H9 (cell line): Measurements from ENCODE around the gene PRF1. TPM values are rescaled to one million over a fixed set of nuclear protein-coding genes. Genes with fewer than 3 reads are reported as not detected.

Experiments
- DNase-seq: peaks from one replicate; pipeline ENCODE4 v3.0.0-alpha.2; 2017
- H2AFZ ChIP-seq: one replicate; pipeline ENCODE4 v1.6.1; 2013; ENCODE audit warnings: mild to moderate bottlenecking, low read length, control low read depth, moderate library complexity
- H2AK5ac ChIP-seq: 2 replicates; pipeline ENCODE4 v1.6.1; 2013; ENCODE audit warnings: low read length, control low read depth, mixed read lengths; ENCODE audit not compliant: insufficient read length
- H2BK120ac ChIP-seq: one replicate; pipeline ENCODE4 v1.6.1; 2013; ENCODE audit warnings: low read depth, mild to moderate bottlenecking, low read length, control low read depth, inconsistent platforms; ENCODE audit not compliant: poor library complexity, severe bottlenecking
- H2BK12ac ChIP-seq: 2 replicates; pipeline ENCODE4 v1.6.1; 2013; ENCODE audit warnings: low read length, control low read depth, mixed read lengths, low read depth; ENCODE audit not compliant: insufficient read length
- H2BK15ac ChIP-seq: 2 replicates; pipeline ENCODE4 v1.6.1; 2013; ENCODE audit warnings: low read depth, low read length, control low read depth
- H2BK20ac ChIP-seq: one replicate; pipeline ENCODE4 v1.6.1; 2013; ENCODE audit warnings: low read depth, mild to moderate bottlenecking, low read length, control low read depth, inconsistent platforms; ENCODE audit not compliant: poor library complexity, severe bottlenecking
- H2BK5ac ChIP-seq: 2 replicates; pipeline ENCODE4 v1.6.1; 2013; ENCODE audit warnings: low read length, control low read depth, mixed read lengths; ENCODE audit not compliant: insufficient read length
- H3K14ac ChIP-seq: 2 replicates; pipeline ENCODE4 v1.6.1; 2013; ENCODE audit warnings: low read length, control low read depth; ENCODE audit not compliant: insufficient read depth
- H3K18ac ChIP-seq: 2 replicates; pipeline ENCODE4 v1.6.1; 2013; ENCODE audit warnings: low read depth, mild to moderate bottlenecking, mixed read lengths, low read length, control low read depth; ENCODE audit not compliant: insufficient read length
- H3K23ac ChIP-seq: 2 replicates; pipeline ENCODE4 v1.6.1; 2013; ENCODE audit warnings: low read length, control low read depth, mixed read lengths, low read depth; ENCODE audit not compliant: insufficient read length
- H3K23me2 ChIP-seq: 2 replicates; pipeline ENCODE4 v1.6.1; 2013; ENCODE audit warnings: low read depth, mild to moderate bottlenecking, mixed read lengths, low read length, control low read depth; ENCODE audit not compliant: insufficient read length, poor library complexity, severe bottlenecking
- H3K27ac ChIP-seq: 2 replicates; pipeline ENCODE4 v1.5.1; 2013; ENCODE audit warnings: low read length, control low read depth, mixed read lengths, low read depth; ENCODE audit not compliant: insufficient read length
- H3K27me3 ChIP-seq: 2 replicates; pipeline ENCODE4 v1.6.1; 2013; ENCODE audit warnings: low read length, control low read depth, inconsistent platforms; ENCODE audit not compliant: insufficient read depth
- H3K4ac ChIP-seq: 2 replicates; pipeline ENCODE4 v1.6.1; 2013; ENCODE audit warnings: low read depth, mild to moderate bottlenecking, control low read depth, inconsistent platforms, low read length, moderate library complexity
- H3K4me1 ChIP-seq: 2 replicates; pipeline ENCODE4 v1.6.1; 2013; ENCODE audit warnings: low read length, control low read depth, inconsistent platforms; ENCODE audit not compliant: insufficient read depth
- H3K4me2 ChIP-seq: 2 replicates; pipeline ENCODE4 v1.6.1; 2013; ENCODE audit warnings: low read length, control low read depth, mixed read lengths; ENCODE audit not compliant: insufficient read length, insufficient read depth
- H3K56ac ChIP-seq: 2 replicates; pipeline ENCODE4 v1.6.1; 2013; ENCODE audit warnings: low read depth, mild to moderate bottlenecking, mixed read lengths, low read length, control low read depth; ENCODE audit not compliant: insufficient read length
- H3K79me1 ChIP-seq: 2 replicates; pipeline ENCODE4 v1.6.1; 2013; ENCODE audit warnings: low read depth, mild to moderate bottlenecking, moderate library complexity, low read length, control low read depth, inconsistent platforms; ENCODE audit not compliant: insufficient read depth, poor library complexity, severe bottlenecking
- H3K79me2 ChIP-seq: 2 replicates; pipeline ENCODE4 v1.6.1; 2013; ENCODE audit warnings: low read length, control low read depth, inconsistent platforms; ENCODE audit not compliant: insufficient read depth
- H3K9ac ChIP-seq: 2 replicates; pipeline ENCODE4 v1.6.1; 2013; ENCODE audit warnings: low read length, control low read depth, mixed read lengths; ENCODE audit not compliant: insufficient read length; ENCODE audit errors: extremely low read depth
- H3K9me3 ChIP-seq: one replicate; pipeline ENCODE4 v1.6.1; 2013; ENCODE audit warnings: low read depth, low read length, inconsistent platforms; ENCODE audit not compliant: control insufficient read depth
- H3T11ph ChIP-seq: one replicate; pipeline ENCODE4 v1.6.1; 2013; ENCODE audit warnings: mild to moderate bottlenecking, low read length, control low read depth, inconsistent platforms
- H4K20me1 ChIP-seq: one replicate; pipeline ENCODE4 v1.6.1; 2013; ENCODE audit not compliant: control insufficient read depth, insufficient read length, insufficient read depth
- H4K5ac ChIP-seq: 2 replicates; pipeline ENCODE4 v1.6.1; 2013; ENCODE audit warnings: low read depth, mild to moderate bottlenecking, mixed read lengths, low read length, control low read depth; ENCODE audit not compliant: insufficient read length
- H4K8ac ChIP-seq: replicated peaks from 2 replicates; pipeline ENCODE4 v1.6.1; 2013; ENCODE audit warnings: low read length, control low read depth, mixed read lengths, low read depth; ENCODE audit not compliant: insufficient read length
- H4K91ac ChIP-seq: 2 replicates; pipeline ENCODE4 v1.6.1; 2013; ENCODE audit warnings: low read depth, mild to moderate bottlenecking, moderate library complexity, mixed read lengths, low read length, control low read depth; ENCODE audit not compliant: insufficient read length
- H3K27ac Mint-ChIP-seq, 3 experiments: 2 replicates in 2 of 3; 3 replicates in 1 of 3; pipeline ENCODE4 v1.8.0; 2020 to 2021; ENCODE audit warnings: mixed read lengths in 3 of 3, mild to moderate bottlenecking in 1 of 3, moderate library complexity in 1 of 3
- H3K27me3 Mint-ChIP-seq: 2 replicates; pipeline ENCODE4 v1.8.0; 2021; ENCODE audit warnings: low read depth, mild to moderate bottlenecking, moderate library complexity, mixed read lengths
- H3K36me3 Mint-ChIP-seq, 3 experiments: 2 replicates in 2 of 3; 3 replicates in 1 of 3; pipeline ENCODE4 v1.8.0; 2020 to 2021; ENCODE audit warnings: low read depth in 3 of 3, mixed read lengths in 3 of 3; ENCODE audit not compliant: insufficient read depth in 1 of 3
- H3K4me1 Mint-ChIP-seq, 2 experiments: 2 replicates each; pipeline ENCODE4 v1.8.0; 2020; ENCODE audit warnings: mixed read lengths in 2 of 2
- H3K4me3 Mint-ChIP-seq, 2 experiments: 2 replicates in 1 of 2; 3 replicates in 1 of 2; pipeline ENCODE4 v1.8.0; 2020 to 2021; ENCODE audit warnings: mild to moderate bottlenecking in 2 of 2, mixed read lengths in 2 of 2, moderate library complexity in 1 of 2
- H3K9me3 Mint-ChIP-seq, 2 experiments: 2 replicates in 1 of 2; 3 replicates in 1 of 2; pipeline ENCODE4 v1.8.0; 2020; ENCODE audit warnings: mild to moderate bottlenecking in 2 of 2, mixed read lengths in 2 of 2, moderate library complexity in 1 of 2
- WGBS: extraction: QIAGEN DNeasy Blood & Tissue Kit; methylation state at CpG from one replicate; pipeline ENCODE4 v1.1.7; 2013; ENCODE audit warnings: missing lambda C conversion rate, low lambda C conversion rate, mixed read lengths; ENCODE audit not compliant: insufficient read length; ENCODE audit errors: extremely low coverage; 5-methylcytosine and 5-hydroxymethylcytosine counted together
- total RNA-seq: library from RNA; stranded (reverse); gene quantifications from 2 replicates; pipeline ENCODE4 v1.2.1, GENCODE V29; 2021
- TF ChIP-seq, protein P1 (sequence below): fragments of 200-600 bp; sonication (generic); conservative IDR thresholded peaks from 3 replicates; pipeline ENCODE4 v1.8.0; 2021; ENCODE audit warnings: antibody characterized with exemption, mild to moderate bottlenecking

The PRF1 gene
- total RNA-seq, 1 experiment from 2014 or later = not detected

DNA sequence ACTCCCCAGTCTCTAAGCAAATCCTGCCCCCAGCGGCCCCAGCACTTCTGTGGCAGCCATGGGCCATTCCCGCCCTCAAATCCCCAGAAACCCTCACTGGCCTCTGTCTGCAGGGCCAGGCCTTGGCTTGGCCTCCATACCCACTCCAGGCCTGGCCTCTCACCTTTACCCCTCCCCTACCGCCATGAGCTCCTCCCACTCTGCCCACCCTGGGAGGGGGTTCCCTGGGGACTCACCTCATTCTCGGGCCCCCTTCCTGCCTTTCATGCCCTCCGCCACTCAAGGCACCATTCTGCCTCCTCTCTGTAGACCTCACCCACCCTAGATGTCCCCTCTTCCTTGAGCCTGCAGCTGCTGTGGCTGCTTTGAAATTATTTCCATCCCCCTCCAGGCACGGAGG, 41.0 kb downstream of the PRF1 start:
- peaks cover 0 to 5% (median 0%) of the 10 kb centered on the region in 3 experiments; a peak in 4 of 7 replicates for H3K36me3 Mint-ChIP-seq
- Histone ChIP-seq H3K79me1 (no peaks in the 10 kb centered on the region), H2BK5ac (no peak overlapping the region), H3K9ac (no peak overlapping the region), H3K56ac (no peak overlapping the region), H2BK20ac (no peak overlapping the region), H4K5ac (no peak overlapping the region), H4K8ac (no peak overlapping the region), H4K91ac (no peak overlapping the region), H3T11ph (no peak overlapping the region), H3K18ac (no peak overlapping the region), H3K14ac (no peak overlapping the region), H2BK120ac (no peak overlapping the region), H3K23ac (no peak overlapping the region), H3K9me3 (no peaks in the 10 kb centered on the region), H2AK5ac (no peak overlapping the region), H3K79me2 (no peaks in the 10 kb centered on the region), H3K27ac (no peak overlapping the region), H3K23me2 (no peaks in the 10 kb centered on the region), H3K4ac (no peak overlapping the region), H2BK15ac (no peak overlapping the region), H2BK12ac (no peak overlapping the region), H4K20me1 (no peaks in the 10 kb centered on the region), H3K4me1 (no peaks in the 10 kb centered on the region), H2AFZ (no peak overlapping the region), H3K4me2 (no peak overlapping the region), H3K27me3 (no peaks in the 10 kb centered on the region)
- peak overlapping the region in 1 of 3 experiments; percentile 28; a peak in 2 of 7 replicates for H3K27ac Mint-ChIP-seq
- no peaks in the 10 kb centered on the region; a peak in 1 of 5 replicates for H3K9me3 Mint-ChIP-seq
- peaks cover 19 to 29% of the 10 kb centered on the region in 2 experiments for H3K4me1 Mint-ChIP-seq
- TF ChIP-seq, protein P1, sequence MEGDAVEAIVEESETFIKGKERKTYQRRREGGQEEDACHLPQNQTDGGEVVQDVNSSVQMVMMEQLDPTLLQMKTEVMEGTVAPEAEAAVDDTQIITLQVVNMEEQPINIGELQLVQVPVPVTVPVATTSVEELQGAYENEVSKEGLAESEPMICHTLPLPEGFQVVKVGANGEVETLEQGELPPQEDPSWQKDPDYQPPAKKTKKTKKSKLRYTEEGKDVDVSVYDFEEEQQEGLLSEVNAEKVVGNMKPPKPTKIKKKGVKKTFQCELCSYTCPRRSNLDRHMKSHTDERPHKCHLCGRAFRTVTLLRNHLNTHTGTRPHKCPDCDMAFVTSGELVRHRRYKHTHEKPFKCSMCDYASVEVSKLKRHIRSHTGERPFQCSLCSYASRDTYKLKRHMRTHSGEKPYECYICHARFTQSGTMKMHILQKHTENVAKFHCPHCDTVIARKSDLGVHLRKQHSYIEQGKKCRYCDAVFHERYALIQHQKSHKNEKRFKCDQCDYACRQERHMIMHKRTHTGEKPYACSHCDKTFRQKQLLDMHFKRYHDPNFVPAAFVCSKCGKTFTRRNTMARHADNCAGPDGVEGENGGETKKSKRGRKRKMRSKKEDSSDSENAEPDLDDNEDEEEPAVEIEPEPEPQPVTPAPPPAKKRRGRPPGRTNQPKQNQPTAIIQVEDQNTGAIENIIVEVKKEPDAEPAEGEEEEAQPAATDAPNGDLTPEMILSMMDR = no peak
- WGBS = no CpG with 5 or more reads among the region's 6 CpGs
- H3K27me3 Mint-ChIP-seq = no peaks in the 10 kb centered on the region
- no peak overlapping the region for H3K4me3 Mint-ChIP-seq
- DNase-seq = no peak
